SK-N-MC (cell line): Measurements from ENCODE around the gene LRMDA.

Experiments
- DNase-seq: peaks from one replicate; pipeline ENCODE4 v3.0.0-alpha.2; 2011; ENCODE audit warnings: low read depth, low spot score
- H3K27ac ChIP-seq: fragments of 200-600 bp; sonication (generic); 2 replicates; pipeline ENCODE4 v1.5.1; 2016; ENCODE audit warnings: mixed run types
- H3K36me3 ChIP-seq: fragments of 200-600 bp; sonication (generic); 2 replicates; pipeline ENCODE4 v1.6.1; 2017; ENCODE audit warnings: antibody characterized with exemption, low read length, mixed read lengths; ENCODE audit not compliant: insufficient read depth
- H3K4me3 ChIP-seq: fragments of 200-600 bp; sonication (generic); 2 replicates; pipeline ENCODE4 v1.5.1; 2016
- H3K9ac ChIP-seq: fragments of 200-600 bp; sonication (generic); 2 replicates; pipeline ENCODE4 v1.8.0; 2017; ENCODE audit warnings: mixed run types, mixed read lengths; ENCODE audit not compliant: insufficient read length
- H3K9me3 ChIP-seq: fragments of 200-600 bp; sonication (generic); 2 replicates; pipeline ENCODE4 v1.6.1; 2017; ENCODE audit warnings: low read depth, mild to moderate bottlenecking, antibody characterized with exemption, low read length, moderate library complexity, mixed read lengths
- EZH2 ChIP-seq: fragments of 200-600 bp; sonication (generic); IDR thresholded peaks from one replicate; pipeline ENCODE4 v1.6.1; 2017; ENCODE audit warnings: antibody characterized with exemption
- FOXP2 ChIP-seq: optimal IDR thresholded peaks from 2 replicates; pipeline ENCODE3; 2011; ENCODE audit warnings: mild to moderate bottlenecking, moderate library complexity; ENCODE audit not compliant: insufficient read depth; ENCODE audit errors: extremely low read length, control extremely low read depth
- POLR2AphosphoS5 ChIP-seq: IDR thresholded peaks from 2 replicates; pipeline ENCODE4 v1.6.1; 2012; ENCODE audit warnings: mild to moderate bottlenecking, low read depth, low read length, borderline replicate concordance

LRMDA gene

GRCh38 chr10:76319661-76320060, 888.2 kb downstream of the LRMDA start:
- H3K36me3 ChIP-seq = no peaks in the 10 kb centered on the region
- H3K9ac ChIP-seq = no peak overlapping the region
- no peak overlapping the region for H3K4me3 ChIP-seq
- no peak for DNase-seq
- no peak overlapping the region for H3K27ac ChIP-seq
- TF ChIP-seq EZH2 = no peak
- TF ChIP-seq POLR2AphosphoS5 = no peak
- no peak for TF ChIP-seq FOXP2
- H3K9me3 ChIP-seq = no peaks in the 10 kb centered on the region

GRCh38 chr10:76324283-76324682, 892.9 kb downstream of the LRMDA start:
- no peak overlapping the region for H3K27ac ChIP-seq
- no peak overlapping the region for H3K9ac ChIP-seq
- H3K36me3 ChIP-seq = no peaks in the 10 kb centered on the region
- H3K9me3 ChIP-seq = no peaks in the 10 kb centered on the region
- DNase-seq = no peak
- no peak overlapping the region for H3K4me3 ChIP-seq
- TF ChIP-seq POLR2AphosphoS5 (no peak), FOXP2 (no peak), EZH2 (no peak)

- TF ChIP-seq EZH2 (no peak), POLR2AphosphoS5 (no peak), FOXP2 (no peak)
These were observed 896.0 kb downstream of the LRMDA start for GRCh38 chr10:76327441-76327840.

GRCh38 chr10:76328348-76328747, 896.9 kb downstream of the LRMDA start:
- no peak for DNase-seq
- no peaks in the 10 kb centered on the region for H3K9me3 ChIP-seq
- no peaks in the 10 kb centered on the region for H3K36me3 ChIP-seq
- H3K27ac ChIP-seq = no peak overlapping the region
- no peak overlapping the region for H3K4me3 ChIP-seq
- TF ChIP-seq FOXP2 = no peak
- TF ChIP-seq EZH2 = no peak
- no peak for TF ChIP-seq POLR2AphosphoS5
- H3K9ac ChIP-seq = no peak overlapping the region

More at GRCh38 chr10:76327441-76327840, 896.0 kb downstream of the LRMDA start:
- H3K4me3 ChIP-seq = no peak overlapping the region
- no peaks in the 10 kb centered on the region for H3K36me3 ChIP-seq
- no peak overlapping the region for H3K9ac ChIP-seq
- H3K27ac ChIP-seq = no peak overlapping the region
- DNase-seq = no peak
- H3K9me3 ChIP-seq = no peaks in the 10 kb centered on the region

GRCh38 chr10:76329891-76330575, 898.6 kb downstream of the LRMDA start:
- no peaks in the 10 kb centered on the region for H3K36me3 ChIP-seq
- no peak for TF ChIP-seq FOXP2
- no peak for TF ChIP-seq EZH2
- TF ChIP-seq POLR2AphosphoS5 = no peak
- H3K9me3 ChIP-seq = no peaks in the 10 kb centered on the region
- H3K27ac ChIP-seq = no peak overlapping the region
- DNase-seq = no peak
- no peak overlapping the region for H3K4me3 ChIP-seq
- H3K9ac ChIP-seq = no peak overlapping the region

- no peaks in the 10 kb centered on the region for H3K9me3 ChIP-seq
- TF ChIP-seq FOXP2 (no peak), POLR2AphosphoS5 (no peak), EZH2 (no peak)
- H3K4me3 ChIP-seq = no peak overlapping the region
- no peak overlapping the region for H3K27ac ChIP-seq
- no peak overlapping the region for H3K9ac ChIP-seq
- no peaks in the 10 kb centered on the region for H3K36me3 ChIP-seq
- DNase-seq = no peak
These were observed 900.3 kb downstream of the LRMDA start for GRCh38 chr10:76331742-76332141.

GRCh38 chr10:76333326-76333725, 901.9 kb downstream of the LRMDA start:
- Histone ChIP-seq H3K9ac (no peak overlapping the region), H3K9me3 (no peaks in the 10 kb centered on the region), H3K27ac (no peak overlapping the region), H3K36me3 (no peaks in the 10 kb centered on the region), H3K4me3 (no peak overlapping the region)
- DNase-seq = no peak
- TF ChIP-seq EZH2 (no peak), FOXP2 (no peak)

GRCh38 chr10:76333796-76334195, 902.4 kb downstream of the LRMDA start:
- no peaks in the 10 kb centered on the region for H3K9me3 ChIP-seq
- no peak overlapping the region for H3K27ac ChIP-seq
- TF ChIP-seq POLR2AphosphoS5 = no peak
- no peak for TF ChIP-seq EZH2
- no peak for TF ChIP-seq FOXP2
- no peak overlapping the region for H3K4me3 ChIP-seq
- DNase-seq = no peak
- no peak overlapping the region for H3K9ac ChIP-seq
- H3K36me3 ChIP-seq = no peaks in the 10 kb centered on the region

- no peaks in the 10 kb centered on the region for H3K9me3 ChIP-seq
- TF ChIP-seq FOXP2 (no peak), EZH2 (no peak), POLR2AphosphoS5 (no peak)
- H3K9ac ChIP-seq = no peak overlapping the region
- no peak for DNase-seq
- H3K27ac ChIP-seq = no peak overlapping the region
- no peak overlapping the region for H3K4me3 ChIP-seq
- H3K36me3 ChIP-seq = no peaks in the 10 kb centered on the region
These were observed 902.8 kb downstream of the LRMDA start for GRCh38 chr10:76334255-76334654.
